ENCODE measurements around the gene PITX1.

- TF ChIP-seq CTCF (IDR thresholded peaks at IDR 0.05; ENCODE audit: low read length) (no peak), EZH2 (optimal IDR thresholded peaks at IDR 0.05; ENCODE audit: low read depth, low read length) (no peak), EZH2phosphoT487 (IDR thresholded peaks at IDR 0.05; ENCODE audit: low read length) (no peak)
Observed at GRCh38 chr5:134994560-134995156, 39.4 kb downstream of the PITX1 start.

Measured in MM.1S (cell line).